Posterior cingulate gyrus (tissue), 11 donors: Measurements from ENCODE around the gene SLC7A8.
A peak's percentile ranks its signal among the peaks of the same experiment; 100 is the strongest.

Experiments
- DNase-seq, 10 donors: peaks; one replicate each; pipeline versions ENCODE4 v3.0.0 to v3.0.0-alpha.2; 2020 to 2021; ENCODE audit warnings: mixed read lengths in 3 of 10
- intact Hi-C: fragments of 100-400 bp; cut with DNase I; formaldehyde crosslinking; loops from one replicate; pipeline ENCODE4 v1.15.1; 2023

Gene SLC7A8

DNA sequence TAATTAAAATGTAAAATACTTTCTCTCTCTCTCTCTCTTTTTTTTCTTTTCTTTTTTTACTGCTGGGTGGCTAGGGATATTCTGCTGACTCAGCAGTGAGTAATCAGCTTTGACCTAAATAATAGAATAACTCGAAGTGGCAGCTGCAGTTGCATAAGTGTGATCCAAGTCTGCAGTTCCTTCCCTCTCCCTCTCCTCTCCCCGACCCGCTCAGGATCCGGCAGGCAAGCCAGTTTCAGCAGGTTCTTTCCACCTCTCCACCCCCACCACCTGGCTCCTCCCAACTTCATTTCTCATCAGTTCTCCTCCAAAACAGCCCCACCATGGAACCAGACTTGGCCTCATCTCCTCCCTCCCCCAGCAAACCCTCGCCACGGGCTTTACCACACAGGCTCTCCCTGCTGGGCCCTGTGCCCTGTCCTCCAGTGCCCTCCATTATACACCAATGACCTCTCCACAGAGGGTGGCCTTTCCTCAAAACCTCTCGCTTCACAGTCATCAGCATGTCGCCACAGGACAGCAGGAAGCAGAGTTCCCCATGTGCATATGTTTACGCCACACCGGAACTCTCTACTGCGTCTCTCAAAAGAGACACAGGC lies 22.4 kb downstream of the SLC7A8 start:
- DNase-seq, result peak in 4 of 10 donors; percentile 32 to 88 (median 68)
- intact Hi-C loops, result no loop called here

DNA sequence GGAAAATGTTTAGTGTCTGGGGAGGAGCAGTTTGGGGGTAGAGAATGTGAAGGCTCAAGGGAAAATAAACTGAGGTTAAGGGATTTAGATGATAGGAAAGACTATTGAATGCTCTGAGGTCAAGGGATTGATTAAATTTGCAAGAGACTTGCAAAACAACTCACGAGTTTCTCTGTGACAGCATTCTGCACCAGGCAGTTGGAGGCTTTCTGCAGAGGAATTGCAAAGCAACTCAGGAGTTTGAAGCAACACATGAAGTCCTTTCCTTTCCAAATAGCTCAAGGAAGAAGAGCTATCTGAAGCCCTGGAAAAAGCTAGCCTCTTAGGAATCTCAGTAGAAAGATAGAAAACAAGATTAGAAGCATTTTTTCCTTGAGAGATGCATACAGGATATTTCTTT lies 23.9 kb downstream of the SLC7A8 start:
- intact Hi-C loops, result no loop called here
- DNase-seq, result no peak

DNA sequence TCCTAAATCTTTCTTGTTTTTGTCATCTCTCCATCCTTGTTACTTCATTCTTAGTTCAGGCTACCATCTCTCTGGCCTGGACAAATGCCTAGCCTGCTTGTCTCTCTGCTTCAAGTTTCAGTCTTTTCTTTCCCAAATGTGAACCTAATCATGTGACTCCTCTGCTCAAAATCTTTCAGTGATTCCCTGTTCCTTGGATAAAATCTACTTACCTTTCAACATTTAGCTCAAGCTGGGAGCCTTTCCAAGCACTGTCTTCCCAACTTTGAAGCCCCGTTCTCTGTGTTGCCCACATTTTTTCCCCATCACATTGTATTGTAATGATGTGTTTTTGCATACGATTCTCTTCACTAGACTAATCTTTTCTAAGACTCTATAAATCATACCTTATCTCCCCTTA lies 24.7 kb downstream of the SLC7A8 start:
- intact Hi-C loops, result no loop called here

DNA sequence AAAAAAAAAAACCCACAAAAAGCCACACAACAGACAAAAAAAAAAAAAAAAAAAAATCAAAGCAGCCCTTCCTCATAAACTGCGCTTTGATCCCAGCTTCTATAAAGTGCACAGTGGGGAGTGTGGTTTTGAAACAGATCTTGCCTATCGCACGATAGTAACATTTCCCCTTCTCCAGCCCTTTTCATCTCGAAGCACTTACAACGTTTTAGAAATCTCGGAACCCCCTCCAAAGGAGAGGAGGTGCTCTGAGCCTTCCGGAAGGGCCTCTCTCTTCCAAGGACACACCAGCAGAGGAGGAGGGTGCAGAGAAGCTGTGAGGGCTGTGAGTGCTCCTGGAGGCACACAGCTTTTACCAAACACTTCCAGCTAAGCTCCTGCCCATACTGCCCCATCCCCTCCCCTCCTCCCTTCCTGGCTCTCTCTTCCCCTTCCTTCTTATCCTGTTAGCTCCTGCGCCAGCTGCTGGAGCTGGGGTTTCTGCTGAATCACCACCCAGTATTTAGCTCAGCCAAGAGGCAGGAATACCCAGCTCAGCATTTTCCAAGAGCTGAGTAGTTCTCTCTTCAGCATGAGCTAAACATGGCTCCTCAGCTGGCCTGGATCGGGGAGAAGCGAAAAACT lies 28.4 kb downstream of the SLC7A8 start:
- DNase-seq, result peak in 9 of 10 donors; percentile 27 to 94 (median 59)
- intact Hi-C loops, result no loop called here

More for the DNA sequence above, 24.7 kb downstream of the SLC7A8 start:
- DNase-seq, result no peak

DNA sequence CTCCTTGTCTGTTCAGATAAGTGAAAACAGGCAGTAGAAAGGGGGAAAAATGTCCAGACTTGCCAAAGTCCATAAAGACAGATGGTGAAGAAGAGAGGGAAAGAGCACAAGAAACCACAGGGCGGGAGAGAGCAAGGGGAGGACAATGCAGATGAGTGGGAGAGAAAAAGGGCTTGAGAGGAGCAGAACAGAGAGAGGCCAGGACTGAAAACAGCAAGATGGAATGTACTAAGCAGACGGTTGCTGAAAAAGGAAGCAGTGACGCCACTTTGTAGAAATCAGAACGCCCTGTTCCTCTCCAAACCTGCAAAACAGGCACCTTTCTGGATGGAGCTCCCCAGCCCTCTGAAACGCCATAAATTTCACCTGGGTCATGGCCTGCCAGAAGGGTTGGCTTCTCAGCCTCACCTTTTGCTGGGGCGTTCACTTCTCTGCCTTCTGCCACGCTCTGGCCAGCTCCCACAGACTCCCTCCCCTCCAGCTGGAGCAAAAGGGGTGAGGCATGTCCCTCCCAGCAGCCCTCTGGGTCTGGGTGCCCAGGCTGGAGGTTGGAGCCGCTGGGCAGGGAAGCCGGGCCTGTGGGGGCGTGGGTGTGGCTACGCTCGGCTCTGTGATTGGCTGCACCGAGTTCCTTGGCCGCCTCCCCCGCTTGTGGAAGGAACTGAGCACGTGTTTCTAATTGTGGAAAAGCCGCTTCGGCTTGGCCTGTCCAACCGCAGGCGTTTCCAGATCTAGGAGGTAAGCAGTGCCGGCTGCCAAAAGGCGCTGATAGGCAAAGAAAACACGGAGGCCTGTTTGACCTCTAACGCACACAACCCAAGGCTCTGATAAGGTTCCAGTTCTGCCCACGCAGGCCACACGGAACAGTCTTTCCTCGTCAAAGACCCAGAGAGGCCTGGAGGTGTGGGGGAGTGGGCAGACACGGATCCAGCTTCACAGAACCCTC lies 29.3 kb downstream of the SLC7A8 start:
- intact Hi-C loops, result no loop called here
- peak; percentile 35 to 95 (median 60) for DNase-seq

DNA sequence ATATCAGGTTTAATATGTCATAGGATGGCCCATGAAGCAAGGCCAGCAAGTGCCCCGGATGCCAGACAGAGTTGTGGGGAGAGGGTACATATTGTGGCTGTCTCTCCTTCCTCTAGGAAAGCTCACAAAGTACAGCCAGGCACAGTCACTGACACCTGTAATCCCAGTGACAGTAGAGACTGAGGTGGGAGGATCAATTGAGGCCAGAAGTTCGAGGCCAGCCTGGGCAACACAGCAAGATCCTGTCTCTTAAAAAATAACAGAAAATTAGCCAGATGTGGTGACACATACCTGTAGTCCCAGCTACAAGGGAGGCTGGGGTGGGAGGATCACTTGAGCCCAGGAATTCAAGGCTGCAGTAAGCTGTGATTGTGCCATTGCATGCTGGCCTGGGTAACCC lies 32.1 kb downstream of the SLC7A8 start:
- intact Hi-C loops, result no loop called here

DNA sequence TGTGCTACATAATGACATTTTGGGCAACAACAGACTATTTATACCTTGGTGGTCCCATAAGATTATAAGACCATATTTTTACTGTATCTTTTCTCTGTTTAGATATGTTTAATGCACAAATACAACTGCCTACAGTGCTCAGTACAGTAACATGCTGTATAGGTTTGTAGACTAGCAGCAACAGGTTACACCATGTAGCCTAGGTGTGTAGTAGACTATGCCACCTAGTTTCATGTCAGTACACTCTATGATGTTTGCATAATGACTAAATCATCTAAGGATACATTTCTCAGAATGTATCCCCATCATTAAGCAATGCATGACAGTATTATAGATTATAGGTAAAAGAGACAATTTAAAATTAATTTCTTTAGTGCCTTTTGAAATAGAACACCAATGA lies 33.7 kb downstream of the SLC7A8 start:
- intact Hi-C loops, result no loop called here
- no peak for DNase-seq

More for the DNA sequence above, 32.1 kb downstream of the SLC7A8 start:
- DNase-seq, result no peak

DNA sequence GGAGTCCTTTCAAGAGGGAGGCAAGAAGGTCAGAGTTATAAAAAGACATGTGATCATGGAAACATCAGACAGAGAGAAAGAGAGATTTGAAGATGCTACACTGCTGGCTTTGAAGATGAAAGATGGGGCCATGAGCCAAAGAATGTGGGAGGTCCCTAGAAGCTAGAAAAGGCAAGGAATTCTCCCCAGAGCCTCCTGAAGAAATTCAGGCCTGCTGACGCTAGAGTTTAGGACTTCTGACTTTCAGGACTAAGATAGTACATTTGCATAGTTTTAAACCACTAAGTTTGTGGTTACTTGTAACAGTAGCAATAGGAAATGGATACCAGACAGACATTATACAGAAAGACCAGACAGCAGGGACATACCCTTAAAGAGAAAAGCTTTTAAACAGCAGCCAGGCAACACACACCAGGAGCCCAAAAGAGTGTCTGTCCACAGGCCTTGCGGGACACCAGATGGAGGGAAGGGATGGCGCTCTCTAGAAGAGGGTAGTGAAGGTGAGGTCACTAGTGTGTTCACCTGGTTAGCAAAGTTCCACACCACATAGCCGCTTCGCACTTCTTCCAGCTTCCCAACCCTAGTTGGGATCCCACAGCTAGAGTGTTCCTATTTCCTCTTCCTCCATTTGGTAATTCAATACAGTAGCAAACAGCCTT lies 34.7 kb downstream of the SLC7A8 start:
- intact Hi-C loops, result no loop called here
- peak in 1 of 10 donors; percentile 46 for DNase-seq

DNA sequence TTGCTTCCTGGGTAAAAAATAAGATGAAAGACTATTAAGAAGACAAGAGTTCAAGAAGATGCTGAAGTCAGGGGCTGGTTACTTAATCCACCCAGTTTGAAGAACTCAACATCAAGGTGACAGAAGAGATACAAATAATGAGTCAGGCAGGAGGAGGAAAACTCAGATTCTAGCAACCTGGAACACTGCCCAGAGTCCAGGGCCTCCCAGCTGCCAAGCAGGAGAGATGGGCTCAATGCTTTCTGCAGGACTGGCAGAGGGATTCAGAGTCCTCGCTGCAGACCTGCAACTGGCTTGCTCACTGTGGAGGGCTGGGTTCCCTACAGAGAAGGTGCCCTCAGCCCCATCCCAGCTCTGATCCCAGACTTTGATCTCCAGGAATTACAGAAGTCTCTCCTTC lies 35.8 kb downstream of the SLC7A8 start:
- DNase-seq, result peak in 8 of 10 donors; percentile 24 to 92 (median 58)
- intact Hi-C loops, result no loop called here

DNA sequence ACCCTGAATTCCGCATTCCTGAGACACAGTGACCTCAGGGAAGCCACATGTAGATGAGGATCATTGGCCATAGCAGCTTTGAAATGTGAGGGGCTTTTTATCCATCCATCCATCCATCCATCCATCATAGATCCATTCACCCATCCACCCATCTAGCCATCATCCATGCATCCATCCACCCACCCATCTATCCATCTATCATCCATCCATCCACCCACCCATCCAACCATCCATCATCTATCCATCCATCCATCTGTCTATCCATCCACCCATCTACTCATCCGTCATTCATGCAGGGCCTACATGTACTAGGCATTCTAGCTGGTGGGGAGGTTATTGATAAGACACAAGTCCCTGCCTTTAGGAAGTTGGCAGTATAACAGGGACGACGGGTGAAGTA lies 36.5 kb downstream of the SLC7A8 start:
- DNase-seq, result no peak
- intact Hi-C loops, result no loop called here

DNA sequence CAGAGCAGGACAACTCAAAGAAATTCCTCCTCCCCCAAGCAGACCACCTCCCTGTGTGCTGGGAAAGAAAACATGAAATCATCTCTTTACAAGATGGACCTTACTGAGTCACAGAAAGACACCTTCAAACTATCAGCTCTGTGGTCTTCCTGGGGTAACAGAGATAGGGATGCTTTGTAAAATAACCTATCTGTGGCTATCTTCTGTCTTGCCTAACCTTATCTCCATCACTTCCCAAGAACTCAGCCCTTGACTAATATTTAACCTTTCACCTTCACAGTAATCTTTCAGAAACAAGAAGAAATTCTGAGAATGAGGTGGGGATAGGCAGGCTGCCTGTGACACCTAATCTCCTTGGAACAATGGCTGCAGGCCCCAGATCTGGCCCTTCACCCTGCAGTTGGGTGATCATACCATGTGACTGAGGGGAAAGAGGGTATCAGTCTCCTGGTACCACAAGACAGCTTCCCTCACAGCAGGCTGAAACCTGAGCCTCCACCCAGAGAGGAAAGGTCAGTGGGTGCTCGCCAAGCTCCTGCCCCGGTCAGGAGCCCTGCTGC lies 37.0 kb downstream of the SLC7A8 start:
- intact Hi-C loops, result no loop called here
- peak in 1 of 10 donors; percentile 32 for DNase-seq

DNA sequence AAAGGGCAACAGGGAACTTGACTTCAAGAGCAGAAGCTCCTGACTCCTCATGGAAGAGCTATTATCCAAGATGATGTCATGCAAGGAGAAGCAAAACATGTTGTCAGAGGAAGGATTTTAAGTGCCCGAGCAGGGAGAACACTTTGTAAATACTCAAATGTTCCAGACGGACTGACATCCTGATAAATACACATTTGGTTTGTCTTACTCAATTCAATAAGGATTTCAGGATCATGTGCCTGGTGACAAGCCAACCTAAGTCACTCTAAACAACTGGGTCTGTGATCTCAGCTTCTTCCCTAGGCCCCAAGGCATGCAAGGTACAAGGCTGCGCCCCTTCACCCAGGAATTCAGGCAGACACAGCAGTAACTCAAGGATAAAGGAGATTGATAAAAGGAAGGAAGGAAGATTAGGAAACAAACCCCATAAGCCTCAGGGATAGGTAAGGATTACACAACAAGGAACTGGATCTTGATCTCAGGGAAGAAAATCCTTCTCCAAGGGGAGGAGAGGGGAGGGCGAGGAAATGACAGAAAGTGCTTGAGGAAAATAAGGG lies 37.6 kb downstream of the SLC7A8 start:
- intact Hi-C loops, result no loop called here
- no peak for DNase-seq

DNA sequence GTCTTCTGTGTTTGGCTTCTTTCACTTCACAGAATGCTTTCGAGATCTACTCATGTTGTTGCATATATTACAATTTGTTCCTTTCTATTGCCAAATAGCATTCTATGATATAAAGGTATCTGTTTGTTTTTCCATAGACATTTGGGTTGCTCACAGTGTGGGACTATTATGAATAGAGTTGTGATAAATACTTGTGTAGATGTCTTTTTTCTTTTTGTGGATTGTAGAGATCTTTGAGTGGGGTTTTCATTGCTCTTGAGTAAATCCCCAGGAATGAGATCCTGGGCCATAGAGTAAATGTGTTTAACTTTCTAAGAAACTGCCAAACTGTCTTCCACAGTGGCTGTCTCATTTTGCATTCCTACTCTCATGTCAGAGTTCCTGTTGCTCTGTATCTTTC lies 39.5 kb downstream of the SLC7A8 start:
- intact Hi-C loops, result no loop called here

DNA sequence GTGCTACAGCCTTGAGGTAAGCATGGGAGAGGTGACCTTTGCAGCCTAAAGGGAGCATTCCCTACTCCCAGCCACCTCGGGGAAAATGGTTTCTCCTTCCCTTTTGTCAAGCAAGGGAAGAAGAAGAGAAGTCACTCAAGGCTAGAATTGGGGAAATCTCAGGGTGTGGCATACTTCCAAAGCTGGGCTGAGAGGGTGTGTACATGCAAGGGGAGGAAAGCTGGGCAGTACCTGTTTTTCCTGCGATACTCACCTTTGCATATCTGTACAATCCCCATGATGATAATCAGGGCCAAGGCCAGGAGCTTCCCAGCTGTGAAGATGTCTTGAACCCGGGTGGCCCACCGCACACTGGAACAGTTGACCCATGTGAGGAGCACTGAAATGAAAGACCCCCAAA lies 40.6 kb downstream of the SLC7A8 start:
- intact Hi-C loops, result no loop called here
- peak in 1 of 10 donors; percentile 38 for DNase-seq

More for the DNA sequence above, 39.5 kb downstream of the SLC7A8 start:
- no peak for DNase-seq

DNA sequence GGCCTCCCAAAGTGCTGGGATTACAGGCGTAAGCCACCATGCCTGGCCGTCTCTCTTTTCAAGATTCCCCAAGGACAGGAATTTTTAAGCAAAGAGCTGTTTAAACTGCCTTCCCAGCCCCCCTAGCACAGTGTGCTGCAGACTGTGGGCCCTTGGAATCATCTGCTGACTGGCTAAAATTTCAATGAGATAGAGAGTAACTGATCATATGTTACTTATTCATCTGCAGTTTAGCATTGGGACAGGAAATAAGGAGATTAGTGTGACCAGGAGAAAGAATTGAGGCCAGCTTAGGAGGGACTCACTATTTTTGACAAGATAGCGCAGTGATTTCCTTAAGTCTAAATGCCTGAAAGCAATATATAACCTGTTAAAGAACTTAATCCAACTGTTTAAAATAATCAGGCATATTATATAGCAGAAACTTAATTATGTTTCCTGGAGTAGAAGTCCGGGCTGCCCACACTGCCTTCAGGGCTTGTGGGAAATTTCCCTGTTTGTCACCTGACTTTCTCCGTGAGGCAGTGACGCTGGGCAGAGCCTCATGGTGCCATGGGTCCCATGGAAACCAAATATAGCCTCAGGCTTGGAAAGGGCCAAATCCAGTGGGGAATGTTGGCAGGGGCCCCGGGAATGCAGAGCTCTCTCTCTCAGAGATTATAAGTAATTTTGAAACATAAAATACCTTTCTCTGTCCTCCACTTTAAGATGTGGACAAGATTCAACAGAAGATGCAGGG lies 41.6 kb downstream of the SLC7A8 start:
- peak in 2 of 10 donors; percentile 36 to 88 for DNase-seq

DNA sequence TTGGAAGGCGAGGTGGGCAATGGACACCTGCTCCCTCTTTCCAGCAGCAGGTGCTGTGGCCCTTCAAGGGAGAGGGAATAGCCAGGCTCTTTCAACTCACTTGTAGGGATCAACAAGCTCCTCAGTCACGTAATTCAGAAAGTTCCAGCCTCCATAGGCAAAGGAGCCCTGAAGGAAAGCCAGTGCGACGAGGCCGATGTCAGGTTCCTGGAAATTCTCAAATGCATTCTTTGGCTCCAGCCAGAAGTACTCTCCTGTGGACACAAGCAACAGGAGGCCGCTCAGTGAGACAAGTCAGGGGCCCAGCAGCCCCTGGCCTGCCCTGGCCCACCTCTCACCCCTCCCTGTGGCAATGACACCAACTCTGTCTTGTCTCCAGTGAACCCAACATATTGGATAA lies 43.1 kb downstream of the SLC7A8 start:
- intact Hi-C loops, result no loop called here
- DNase-seq, result peak in 1 of 10 donors; percentile 29

More for the DNA sequence above, 41.6 kb downstream of the SLC7A8 start:
- intact Hi-C loops, result no loop called here

DNA sequence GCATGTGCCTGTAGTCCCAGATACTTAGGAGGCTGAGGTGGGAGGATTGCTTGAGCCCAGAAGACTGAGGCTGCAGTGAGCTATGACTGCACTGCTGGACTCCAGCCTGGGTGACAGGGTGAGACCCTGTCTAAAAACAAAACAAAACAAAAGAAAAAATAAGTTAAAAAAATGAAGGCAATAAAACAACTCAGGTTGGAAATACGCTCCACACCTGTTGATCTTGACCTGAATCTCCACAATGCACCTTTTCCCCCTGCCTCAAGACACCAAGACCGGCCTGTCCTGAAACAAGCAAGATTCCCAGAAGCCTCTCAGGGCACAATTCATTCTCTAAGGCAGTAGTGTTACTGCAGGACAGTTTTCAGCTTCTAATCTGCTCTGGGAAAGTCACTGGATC lies 43.6 kb downstream of the SLC7A8 start:
- DNase-seq, result no peak
- intact Hi-C loops, result no loop called here

DNA sequence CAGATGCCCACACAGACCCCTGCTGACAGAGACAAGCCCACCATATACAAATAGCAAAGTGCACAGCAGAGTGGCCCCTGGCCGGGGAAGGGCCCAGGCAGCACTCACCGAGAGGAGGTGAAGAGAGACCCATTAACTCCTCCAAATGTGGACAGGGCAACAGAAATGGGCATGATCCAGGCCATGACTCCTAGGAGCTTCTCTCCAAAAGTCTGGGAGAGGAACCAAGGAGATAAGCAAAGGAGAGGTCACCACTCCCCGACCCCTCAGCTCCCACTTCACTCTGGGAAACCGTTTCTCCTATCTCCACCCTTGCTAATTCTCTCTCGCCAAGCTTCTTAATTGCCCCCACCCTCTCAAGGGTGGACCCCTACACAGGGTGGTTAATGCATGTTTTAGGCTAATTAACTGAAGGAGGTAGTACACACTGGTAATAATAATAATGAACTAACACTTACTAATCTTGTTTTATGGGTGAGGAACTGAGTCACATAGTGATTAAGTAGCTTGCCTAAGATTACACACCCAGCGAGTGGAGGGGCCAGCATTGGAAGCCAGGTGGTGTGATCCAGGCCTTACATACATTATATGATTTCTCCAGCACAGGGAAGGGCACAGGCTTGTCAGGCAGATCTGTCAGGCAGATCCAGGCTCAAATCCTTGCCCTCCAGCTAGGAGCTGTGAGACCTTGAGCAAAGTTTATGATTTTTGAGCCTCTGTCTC lies 45.5 kb downstream of the SLC7A8 start:
- intact Hi-C loops, result no loop called here
- DNase-seq, result no peak
